ENCODE data around the gene SDHA. TPM values are rescaled to one million over a fixed set of nuclear protein-coding genes. Genes with fewer than 3 reads are reported as not detected.

SDHA gene
- total and polyA plus RNA-seq, 2 experiments from 2014 or later, result 71.5 to 99.2 TPM

DNA sequence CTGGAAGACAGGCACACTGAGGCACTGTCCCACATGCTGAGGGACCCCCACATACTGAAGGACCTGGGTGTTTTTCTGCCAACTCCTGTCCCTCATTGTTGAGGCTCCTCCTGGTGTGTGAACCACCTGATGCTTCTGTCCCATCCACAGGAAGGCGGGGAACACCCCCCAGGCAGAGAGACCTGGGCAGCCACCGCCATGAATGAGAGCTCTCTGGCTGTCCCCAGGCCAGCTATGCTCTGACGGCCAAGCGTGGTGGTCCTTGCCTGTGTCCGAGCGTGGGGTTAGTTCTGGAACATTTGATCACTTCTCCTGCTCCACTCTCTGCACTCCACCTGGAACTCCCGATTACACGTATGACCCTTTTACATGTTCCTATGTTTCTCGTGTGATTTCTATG is 38.7 kb upstream of the SDHA start:
- Histone ChIP-seq H2AFZ (no peak overlapping the region), H3K9me3 (ENCODE audit: low read depth) (no peaks in the 10 kb centered on the region), H3K9me2 (ENCODE audit: insufficient read depth) (no peaks in the 10 kb centered on the region), H3K27me3 (replicated peaks; ENCODE audit: insufficient read depth) (peaks cover 9% of the 10 kb centered on the region; the same call in 1 of the 2 replicates), H3F3A (ENCODE audit: insufficient read depth) (no peaks in the 10 kb centered on the region), H3K4me2 (ENCODE audit: unreplicated experiment) (no peak overlapping the region), H3K27ac (no peak overlapping the region), H3K9ac (no peak overlapping the region), H3K4me3 (no peak overlapping the region), H3K79me2 (ENCODE audit: insufficient read depth) (no peaks in the 10 kb centered on the region), H3K4me1 (ENCODE audit: insufficient read depth) (peaks cover under 1% of the 10 kb centered on the region; the same call in 1 of the 2 replicates), H3K36me3 (ENCODE audit: low read depth) (no peaks in the 10 kb centered on the region), H4K20me1 (ENCODE audit: insufficient read depth) (no peaks in the 10 kb centered on the region)
- in situ Hi-C loops (cut with MboI), result no loop called here
- TF ChIP-seq EZH2 (IDR thresholded peaks at IDR 0.05; ENCODE audit: insufficient read depth, poor library complexity, severe bottlenecking) (no peak), EZH2phosphoT487 (IDR thresholded peaks at IDR 0.05; ENCODE audit: insufficient read depth, low read depth) (no peak)
- DNase-seq, result no peak
- WGBS, 2 experiments (ENCODE audit: low coverage in 1 of 2, low lambda C conversion rate in 2 of 2, missing lambda C conversion rate in 2 of 2), result 72 to 75% methylated on average over 9 of the region's 9 CpGs

DNA sequence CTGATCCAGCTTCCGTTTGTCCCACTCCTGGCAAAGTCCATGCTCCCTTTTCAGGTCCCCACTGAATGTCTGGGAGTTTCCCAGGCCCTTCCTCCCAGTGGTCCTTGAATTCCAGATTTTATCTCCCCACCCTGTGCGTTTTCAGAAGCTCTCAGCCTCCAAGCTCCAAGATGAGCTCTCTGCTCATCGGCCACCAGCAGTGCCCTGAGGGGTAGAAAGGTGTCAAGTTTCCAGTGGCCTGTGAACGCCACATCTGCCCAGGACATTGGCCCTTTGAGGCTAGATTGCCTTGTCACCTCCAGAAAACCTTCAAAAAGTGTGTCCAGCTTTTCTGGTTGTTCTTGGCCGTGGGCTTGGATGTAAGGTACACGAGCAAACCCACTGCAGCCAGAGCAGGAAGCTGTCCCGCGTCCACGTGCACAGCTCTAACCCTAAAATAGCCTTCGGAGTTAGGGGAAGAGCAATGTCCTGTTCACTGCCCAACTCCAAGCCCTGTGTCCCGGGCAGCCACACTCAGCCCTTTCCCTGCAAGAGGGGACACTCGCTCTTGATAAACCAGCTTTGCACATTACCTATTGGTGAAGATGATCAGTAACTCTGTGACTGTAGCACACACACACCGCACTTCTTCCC is 37.7 kb upstream of the SDHA start:
- in situ Hi-C loops (cut with MboI), result no loop called here
- no peak for TF ChIP-seq EZH2phosphoT487 (IDR thresholded peaks at IDR 0.05; ENCODE audit: insufficient read depth, low read depth)
- no peak for TF ChIP-seq EZH2 (IDR thresholded peaks at IDR 0.05; ENCODE audit: insufficient read depth, poor library complexity, severe bottlenecking)
- Histone ChIP-seq H3K36me3 (ENCODE audit: low read depth) (no peaks in the 10 kb centered on the region), H3K27ac (no peak overlapping the region), H3K4me2 (ENCODE audit: unreplicated experiment) (no peak overlapping the region), H3K9me2 (ENCODE audit: insufficient read depth) (no peaks in the 10 kb centered on the region), H4K20me1 (ENCODE audit: insufficient read depth) (no peaks in the 10 kb centered on the region), H3K9ac (no peak overlapping the region), H2AFZ (no peak overlapping the region), H3K4me1 (ENCODE audit: insufficient read depth) (peaks cover 4% of the 10 kb centered on the region; the same call in 1 of the 2 replicates), H3K4me3 (no peak overlapping the region), H3K27me3 (replicated peaks; ENCODE audit: insufficient read depth) (peaks cover 9% of the 10 kb centered on the region; the same call in 1 of the 2 replicates), H3K9me3 (ENCODE audit: low read depth) (no peaks in the 10 kb centered on the region), H3F3A (ENCODE audit: insufficient read depth) (no peaks in the 10 kb centered on the region), H3K79me2 (ENCODE audit: insufficient read depth) (no peaks in the 10 kb centered on the region)
- DNase-seq, result no peak
- 69 to 70% methylated on average over 13 of the region's 13 CpGs for WGBS, 2 experiments (ENCODE audit: low coverage in 1 of 2, low lambda C conversion rate in 2 of 2, missing lambda C conversion rate in 2 of 2)

- in situ Hi-C loops (cut with MboI), result no loop called here
- WGBS, 2 experiments (ENCODE audit: low coverage in 1 of 2, low lambda C conversion rate in 2 of 2, missing lambda C conversion rate in 2 of 2), result 62 to 67% methylated on average over 9 of the region's 9 CpGs
- H3K4me3 ChIP-seq, result no peak overlapping the region
- peaks cover 9% of the 10 kb centered on the region; the same call in 1 of the 2 replicates for H3K27me3 ChIP-seq (replicated peaks; ENCODE audit: insufficient read depth)
- no peaks in the 10 kb centered on the region for H3K79me2 ChIP-seq (ENCODE audit: insufficient read depth)
- no peaks in the 10 kb centered on the region for H3F3A ChIP-seq (ENCODE audit: insufficient read depth)
- no peaks in the 10 kb centered on the region for H3K9me2 ChIP-seq (ENCODE audit: insufficient read depth)
- H3K27ac ChIP-seq, result no peak overlapping the region
- peaks cover 4% of the 10 kb centered on the region; the same call in 1 of the 2 replicates for H3K4me1 ChIP-seq (ENCODE audit: insufficient read depth)
- H3K9ac ChIP-seq, result no peak overlapping the region
- no peak overlapping the region for H2AFZ ChIP-seq
- no peaks in the 10 kb centered on the region for H3K36me3 ChIP-seq (ENCODE audit: low read depth)
- no peak for DNase-seq
- H3K9me3 ChIP-seq (ENCODE audit: low read depth), result no peaks in the 10 kb centered on the region
- TF ChIP-seq EZH2 (IDR thresholded peaks at IDR 0.05; ENCODE audit: insufficient read depth, poor library complexity, severe bottlenecking) (no peak), EZH2phosphoT487 (IDR thresholded peaks at IDR 0.05; ENCODE audit: insufficient read depth, low read depth) (no peak)
- no peak overlapping the region for H3K4me2 ChIP-seq (ENCODE audit: unreplicated experiment)
- no peaks in the 10 kb centered on the region for H4K20me1 ChIP-seq (ENCODE audit: insufficient read depth)
Observed at GRCh38 chr5:181160-181559, 37.0 kb upstream of the SDHA start.

GRCh38 chr5:181566-181965 is 36.6 kb upstream of the SDHA start:
- no peaks in the 10 kb centered on the region for H3K9me2 ChIP-seq (ENCODE audit: insufficient read depth)
- no peaks in the 10 kb centered on the region for H3K79me2 ChIP-seq (ENCODE audit: insufficient read depth)
- H3K4me2 ChIP-seq (ENCODE audit: unreplicated experiment), result no peak overlapping the region
- no peaks in the 10 kb centered on the region for H3K9me3 ChIP-seq (ENCODE audit: low read depth)
- H3F3A ChIP-seq (ENCODE audit: insufficient read depth), result no peaks in the 10 kb centered on the region
- no peaks in the 10 kb centered on the region for H4K20me1 ChIP-seq (ENCODE audit: insufficient read depth)
- TF ChIP-seq EZH2 (IDR thresholded peaks at IDR 0.05; ENCODE audit: insufficient read depth, poor library complexity, severe bottlenecking) (no peak), EZH2phosphoT487 (IDR thresholded peaks at IDR 0.05; ENCODE audit: insufficient read depth, low read depth) (no peak)
- no peaks in the 10 kb centered on the region for H3K36me3 ChIP-seq (ENCODE audit: low read depth)
- DNase-seq, result no peak
- no peak overlapping the region for H3K4me3 ChIP-seq
- no peak overlapping the region for H2AFZ ChIP-seq
- no peak overlapping the region for H3K9ac ChIP-seq
- no peak overlapping the region for H3K27ac ChIP-seq
- H3K27me3 ChIP-seq (replicated peaks; ENCODE audit: insufficient read depth), result peaks cover 7% of the 10 kb centered on the region; the same call in 1 of the 2 replicates
- in situ Hi-C loops (cut with MboI), result no loop called here
- WGBS, 2 experiments (ENCODE audit: low coverage in 1 of 2, low lambda C conversion rate in 2 of 2, missing lambda C conversion rate in 2 of 2), result 69 to 83% methylated on average over 22 of the region's 22 CpGs
- H3K4me1 ChIP-seq (ENCODE audit: insufficient read depth), result peaks cover 4% of the 10 kb centered on the region; the same call in 1 of the 2 replicates
